DND-41 (cell line): ENCODE data around the gene XRCC5.

ENCODE experiments used
- EZH2 ChIP-seq: IDR thresholded peaks from 3 replicates; pipeline ENCODE4 v1.6.1; 2012; ENCODE audit warnings: borderline replicate concordance, low read depth, mild to moderate bottlenecking, moderate library complexity, low read length, inconsistent platforms; ENCODE audit not compliant: severe bottlenecking
- TF ChIP-seq, protein P1 (sequence below): IDR thresholded peaks from 2 replicates; pipeline ENCODE4 v1.5.1; 2012; ENCODE audit warnings: borderline replicate concordance, low read length, moderate library complexity, mild to moderate bottlenecking; ENCODE audit not compliant: poor library complexity, severe bottlenecking; ENCODE audit errors: extremely low read depth

DNA sequence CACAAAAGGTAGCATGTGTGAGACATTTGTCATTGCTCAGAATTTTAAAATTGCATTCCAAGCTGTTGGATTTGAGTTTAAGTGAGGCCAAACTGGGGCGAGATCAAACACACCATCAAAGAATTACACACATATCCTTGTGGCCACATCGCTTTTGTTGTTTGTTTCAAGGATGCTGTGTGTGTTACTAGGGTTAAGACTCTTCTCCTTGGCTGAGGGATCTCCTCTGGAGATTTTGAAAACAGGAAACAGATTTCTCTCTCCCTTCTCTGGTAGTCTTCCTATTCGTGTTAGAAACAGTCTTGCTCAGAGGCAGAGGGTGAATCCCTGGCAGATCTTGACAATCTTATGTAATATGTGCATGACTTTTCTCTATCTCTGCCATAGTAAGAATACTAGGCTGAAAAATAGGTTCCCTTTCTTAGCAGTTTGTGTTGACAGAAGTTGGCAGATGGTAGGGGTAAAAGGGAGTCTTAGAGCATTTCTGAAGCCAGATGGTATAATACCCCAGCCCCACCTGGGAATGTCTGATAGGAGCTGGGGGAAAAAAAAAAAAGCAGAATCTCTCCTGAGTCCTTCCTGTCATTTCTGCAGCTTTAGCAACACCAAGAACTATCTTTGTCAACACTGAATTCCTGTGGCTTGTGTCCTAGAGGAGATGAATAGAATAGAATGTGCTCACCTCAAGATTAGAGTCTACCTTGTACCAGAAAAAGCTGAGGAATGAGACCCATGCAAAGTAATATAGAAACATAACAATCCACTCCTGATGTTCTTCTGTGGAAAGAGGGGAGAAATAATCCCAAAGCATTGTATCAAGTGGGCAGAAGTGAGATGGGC lies 101.8 kb downstream of the XRCC5 start:
- TF ChIP-seq, protein P1, sequence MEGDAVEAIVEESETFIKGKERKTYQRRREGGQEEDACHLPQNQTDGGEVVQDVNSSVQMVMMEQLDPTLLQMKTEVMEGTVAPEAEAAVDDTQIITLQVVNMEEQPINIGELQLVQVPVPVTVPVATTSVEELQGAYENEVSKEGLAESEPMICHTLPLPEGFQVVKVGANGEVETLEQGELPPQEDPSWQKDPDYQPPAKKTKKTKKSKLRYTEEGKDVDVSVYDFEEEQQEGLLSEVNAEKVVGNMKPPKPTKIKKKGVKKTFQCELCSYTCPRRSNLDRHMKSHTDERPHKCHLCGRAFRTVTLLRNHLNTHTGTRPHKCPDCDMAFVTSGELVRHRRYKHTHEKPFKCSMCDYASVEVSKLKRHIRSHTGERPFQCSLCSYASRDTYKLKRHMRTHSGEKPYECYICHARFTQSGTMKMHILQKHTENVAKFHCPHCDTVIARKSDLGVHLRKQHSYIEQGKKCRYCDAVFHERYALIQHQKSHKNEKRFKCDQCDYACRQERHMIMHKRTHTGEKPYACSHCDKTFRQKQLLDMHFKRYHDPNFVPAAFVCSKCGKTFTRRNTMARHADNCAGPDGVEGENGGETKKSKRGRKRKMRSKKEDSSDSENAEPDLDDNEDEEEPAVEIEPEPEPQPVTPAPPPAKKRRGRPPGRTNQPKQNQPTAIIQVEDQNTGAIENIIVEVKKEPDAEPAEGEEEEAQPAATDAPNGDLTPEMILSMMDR, result no peak
- TF ChIP-seq EZH2, result no peak
